Hepatocyte (in vitro differentiated cells): Measurements from ENCODE around the gene IGSF11. TPM values are rescaled to one million over a fixed set of nuclear protein-coding genes. Genes with fewer than 3 reads are reported as not detected.

Experiments used
- DNase-seq: peaks from one replicate; pipeline ENCODE4 v3.0.0-alpha.2; 2016; ENCODE audit warnings: low spot score
- H2AFZ ChIP-seq: fragments of 200-600 bp; sonication (generic); 2 replicates; pipeline ENCODE4 v1.6.0; 2016; ENCODE audit warnings: antibody characterized with exemption, mild to moderate bottlenecking
- H3K27ac ChIP-seq: fragments of 200-600 bp; sonication (generic); 2 replicates; pipeline ENCODE4 v1.5.1; 2016; ENCODE audit warnings: mild to moderate bottlenecking
- H3K27me3 ChIP-seq: fragments of 200-600 bp; sonication (generic); 2 replicates; pipeline ENCODE4 v1.6.1; 2016
- H3K36me3 ChIP-seq: fragments of 200-600 bp; sonication (generic); replicated peaks from 2 replicates; pipeline ENCODE4 v1.5.1; 2016; ENCODE audit warnings: low read depth; ENCODE audit not compliant: insufficient read depth
- H3K4me1 ChIP-seq: fragments of 200-600 bp; sonication (generic); 2 replicates; pipeline ENCODE4 v1.5.1; 2016; ENCODE audit warnings: mild to moderate bottlenecking, moderate library complexity; ENCODE audit not compliant: insufficient read depth
- H3K4me2 ChIP-seq: fragments of 200-600 bp; sonication (generic); 2 replicates; pipeline ENCODE4 v1.6.0; 2016
- H3K4me3 ChIP-seq: fragments of 200-600 bp; sonication (generic); 2 replicates; pipeline ENCODE4 v1.5.1; 2016; ENCODE audit warnings: mild to moderate bottlenecking
- H3K79me2 ChIP-seq: fragments of 200-600 bp; sonication (generic); 2 replicates; pipeline ENCODE4 v1.6.0; 2017; ENCODE audit warnings: mild to moderate bottlenecking
- H3K9me2 ChIP-seq: fragments of 200-600 bp; sonication (generic); replicated peaks from 2 replicates; pipeline ENCODE4 v1.6.0; 2017; ENCODE audit warnings: mild to moderate bottlenecking; ENCODE audit not compliant: insufficient read depth
- H3K9me3 ChIP-seq: fragments of 200-600 bp; sonication (generic); 2 replicates; pipeline ENCODE4 v1.5.1; 2016; ENCODE audit warnings: low read depth, mild to moderate bottlenecking
- H4K20me1 ChIP-seq: fragments of 200-600 bp; sonication (generic); 2 replicates; pipeline ENCODE4 v1.6.0; 2016; ENCODE audit warnings: mild to moderate bottlenecking; ENCODE audit not compliant: insufficient read depth, poor library complexity, severe bottlenecking
- EZH2 ChIP-seq: fragments of 200-600 bp; sonication (generic); IDR thresholded peaks from 2 replicates; pipeline ENCODE4 v1.6.1; 2016; ENCODE audit warnings: antibody characterized with exemption, mild to moderate bottlenecking, borderline replicate concordance
- EZH2phosphoT487 ChIP-seq: fragments of 200-600 bp; sonication (generic); IDR thresholded peaks from one replicate; pipeline ENCODE4 v1.6.1; 2018; ENCODE audit warnings: antibody characterized with exemption, mild to moderate bottlenecking, low read depth, moderate library complexity; ENCODE audit not compliant: unreplicated experiment, severe bottlenecking
- WGBS: methylation state at CpG from one replicate; pipeline ENCODE4 v1.1.6; 2016; ENCODE audit warnings: low lambda C conversion rate; ENCODE audit errors: missing lambda C conversion rate; 5-methylcytosine and 5-hydroxymethylcytosine counted together
- polyA plus RNA-seq: library from polyadenylated mRNA; unstranded; fragments of >200 nt; fragmentation: Nextera tagmentation; extraction: Ambion mirVana; gene quantifications from 2 replicates; pipeline ENCODE4 v1.2.1, GENCODE V29; 2016
- total RNA-seq: library from RNA; depleted of rRNA; stranded (reverse); fragments of >200 nt; gene quantifications from 2 replicates; pipeline ENCODE4 v1.2.3, GENCODE V29; 2014
- TF ChIP-seq, protein P1 (sequence below): fragments of 200-600 bp; sonication (generic); IDR thresholded peaks from 2 replicates; pipeline ENCODE4 v1.5.1; 2016; ENCODE audit warnings: antibody characterized with exemption, mild to moderate bottlenecking; ENCODE audit not compliant: poor library complexity

The IGSF11 gene
- total and polyA plus RNA-seq, 2 experiments from 2014 or later, result 1.0 TPM; not detected in 1

GRCh38 chr3:118966700-118967099 lies 67.9 kb downstream of the IGSF11 start:
- no peaks in the 10 kb centered on the region for H3K9me2 ChIP-seq
- no peak overlapping the region for H3K4me3 ChIP-seq
- H3K4me2 ChIP-seq, result no peak overlapping the region
- no peaks in the 10 kb centered on the region for H4K20me1 ChIP-seq
- WGBS, result 60% methylated on average over 2 of the region's 2 CpGs
- no peaks in the 10 kb centered on the region for H3K9me3 ChIP-seq
- no peak overlapping the region for H2AFZ ChIP-seq
- no peaks in the 10 kb centered on the region for H3K4me1 ChIP-seq
- TF ChIP-seq EZH2phosphoT487, result no peak
- no peak for TF ChIP-seq EZH2
- TF ChIP-seq, protein P1, sequence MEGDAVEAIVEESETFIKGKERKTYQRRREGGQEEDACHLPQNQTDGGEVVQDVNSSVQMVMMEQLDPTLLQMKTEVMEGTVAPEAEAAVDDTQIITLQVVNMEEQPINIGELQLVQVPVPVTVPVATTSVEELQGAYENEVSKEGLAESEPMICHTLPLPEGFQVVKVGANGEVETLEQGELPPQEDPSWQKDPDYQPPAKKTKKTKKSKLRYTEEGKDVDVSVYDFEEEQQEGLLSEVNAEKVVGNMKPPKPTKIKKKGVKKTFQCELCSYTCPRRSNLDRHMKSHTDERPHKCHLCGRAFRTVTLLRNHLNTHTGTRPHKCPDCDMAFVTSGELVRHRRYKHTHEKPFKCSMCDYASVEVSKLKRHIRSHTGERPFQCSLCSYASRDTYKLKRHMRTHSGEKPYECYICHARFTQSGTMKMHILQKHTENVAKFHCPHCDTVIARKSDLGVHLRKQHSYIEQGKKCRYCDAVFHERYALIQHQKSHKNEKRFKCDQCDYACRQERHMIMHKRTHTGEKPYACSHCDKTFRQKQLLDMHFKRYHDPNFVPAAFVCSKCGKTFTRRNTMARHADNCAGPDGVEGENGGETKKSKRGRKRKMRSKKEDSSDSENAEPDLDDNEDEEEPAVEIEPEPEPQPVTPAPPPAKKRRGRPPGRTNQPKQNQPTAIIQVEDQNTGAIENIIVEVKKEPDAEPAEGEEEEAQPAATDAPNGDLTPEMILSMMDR, result no peak
- DNase-seq, result no peak
- H3K79me2 ChIP-seq, result no peaks in the 10 kb centered on the region
- H3K27ac ChIP-seq, result no peak overlapping the region
- no peaks in the 10 kb centered on the region for H3K27me3 ChIP-seq
- H3K36me3 ChIP-seq, result no peaks in the 10 kb centered on the region

DNA sequence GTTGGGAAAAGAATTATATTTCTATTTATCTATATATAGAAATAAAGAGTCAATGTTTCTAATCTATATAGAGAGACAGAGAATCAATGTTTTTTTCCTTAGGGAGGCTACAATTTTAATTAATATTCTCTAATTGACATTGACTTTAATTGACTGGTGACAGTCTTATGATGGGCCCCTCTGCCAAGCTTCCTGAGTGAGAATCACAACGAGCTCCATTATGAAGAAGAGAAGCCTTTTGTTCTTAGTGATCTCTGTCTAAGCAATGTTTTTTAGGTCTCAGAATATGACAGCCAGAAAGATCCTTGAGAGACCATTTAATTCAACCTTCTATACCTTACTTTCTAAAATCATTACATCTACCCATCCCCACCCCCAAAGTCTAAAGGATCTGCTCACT lies 70.9 kb downstream of the IGSF11 start:
- H3K36me3 ChIP-seq, result no peaks in the 10 kb centered on the region
- TF ChIP-seq, protein P1, result no peak
- TF ChIP-seq EZH2 (no peak), EZH2phosphoT487 (no peak)
- DNase-seq, result no peak
- H3K27me3 ChIP-seq, result no peaks in the 10 kb centered on the region
- no peaks in the 10 kb centered on the region for H4K20me1 ChIP-seq
- no peak overlapping the region for H2AFZ ChIP-seq
- H3K79me2 ChIP-seq, result no peaks in the 10 kb centered on the region
- 95% methylated on average over 1 of the region's 1 CpG for WGBS
- H3K4me1 ChIP-seq, result no peaks in the 10 kb centered on the region
- no peaks in the 10 kb centered on the region for H3K9me3 ChIP-seq
- no peak overlapping the region for H3K4me2 ChIP-seq
- H3K27ac ChIP-seq, result no peak overlapping the region
- H3K4me3 ChIP-seq, result no peak overlapping the region
- no peaks in the 10 kb centered on the region for H3K9me2 ChIP-seq

GRCh38 chr3:118960876-118961450 lies 73.7 kb downstream of the IGSF11 start:
- Histone ChIP-seq H3K27me3 (no peaks in the 10 kb centered on the region), H3K79me2 (no peaks in the 10 kb centered on the region), H3K36me3 (no peaks in the 10 kb centered on the region), H2AFZ (no peak overlapping the region), H3K9me2 (no peaks in the 10 kb centered on the region), H3K4me1 (no peaks in the 10 kb centered on the region), H3K9me3 (no peaks in the 10 kb centered on the region), H3K27ac (no peak overlapping the region), H3K4me3 (no peak overlapping the region), H3K4me2 (no peak overlapping the region), H4K20me1 (no peaks in the 10 kb centered on the region)
- TF ChIP-seq EZH2phosphoT487 (no peak), EZH2 (no peak)
- TF ChIP-seq, protein P1, result no peak
- 96% methylated on average over 2 of the region's 2 CpGs for WGBS
- peak; percentile 12 for DNase-seq
